ENCODE results near the gene FMO5.
A peak's percentile ranks its signal among the peaks of the same experiment; 100 is the strongest.

FMO5 gene

DNA sequence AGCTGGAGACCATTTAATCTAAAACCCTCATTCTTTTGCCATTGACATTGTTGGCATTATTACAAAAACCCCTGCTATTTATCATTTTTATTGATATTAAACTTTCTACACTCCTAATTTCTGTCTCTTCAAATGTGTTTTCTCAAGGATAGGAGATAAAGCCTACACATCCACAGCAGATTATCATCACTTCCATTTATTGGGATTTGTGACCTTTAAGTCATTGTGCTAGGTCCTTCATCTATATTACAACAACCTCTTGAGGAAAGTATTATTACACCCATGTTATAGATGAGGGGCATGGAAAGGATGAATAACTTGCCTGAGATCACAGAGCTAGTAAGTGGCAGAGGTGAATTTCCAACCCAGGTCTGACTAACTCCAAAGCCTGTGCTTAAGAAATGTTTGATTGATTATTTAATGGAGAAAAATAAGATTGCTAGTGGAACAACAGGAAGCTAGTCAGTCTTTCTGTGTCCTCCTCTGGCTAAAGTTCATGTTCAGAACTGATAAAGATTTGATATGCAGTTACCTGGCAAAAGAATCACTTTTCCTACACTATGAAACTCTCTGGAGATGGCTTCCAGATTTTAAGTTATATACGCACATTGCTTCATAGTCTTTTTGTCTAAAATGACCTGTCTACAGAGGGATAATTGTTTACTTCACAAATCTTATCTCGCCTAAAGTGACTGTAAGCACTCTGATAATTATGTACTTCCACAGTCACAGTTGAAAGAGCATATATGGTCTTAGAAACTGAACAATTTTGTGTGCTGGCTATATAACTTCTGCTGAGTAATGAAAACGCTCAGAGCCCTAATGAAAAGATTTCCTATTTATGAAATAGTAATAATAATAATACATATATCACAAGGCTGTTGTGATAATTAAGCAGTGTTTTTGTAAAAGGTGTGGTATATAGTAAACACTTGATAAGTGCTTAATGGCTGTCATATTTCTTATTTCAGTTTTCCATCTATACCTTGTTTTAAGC is 15.0 kb downstream of the FMO5 start:
- Histone ChIP-seq H3K9me3 (no peaks in the 10 kb centered on the region), H3K4me1 (ENCODE audit: control insufficient read depth in 1 of 2, insufficient read depth in 1 of 2, low read depth in 1 of 2, low read length in 1 of 2) (no peaks in the 10 kb centered on the region), H3K4me3 (ENCODE audit: low read depth in 1 of 2, low read length in 1 of 2) (no peak overlapping the region), H3K27ac (no peak overlapping the region), H3K27me3 (no peaks in the 10 kb centered on the region), H3K36me3 (no peaks in the 10 kb centered on the region)
- TF ChIP-seq, protein P1, sequence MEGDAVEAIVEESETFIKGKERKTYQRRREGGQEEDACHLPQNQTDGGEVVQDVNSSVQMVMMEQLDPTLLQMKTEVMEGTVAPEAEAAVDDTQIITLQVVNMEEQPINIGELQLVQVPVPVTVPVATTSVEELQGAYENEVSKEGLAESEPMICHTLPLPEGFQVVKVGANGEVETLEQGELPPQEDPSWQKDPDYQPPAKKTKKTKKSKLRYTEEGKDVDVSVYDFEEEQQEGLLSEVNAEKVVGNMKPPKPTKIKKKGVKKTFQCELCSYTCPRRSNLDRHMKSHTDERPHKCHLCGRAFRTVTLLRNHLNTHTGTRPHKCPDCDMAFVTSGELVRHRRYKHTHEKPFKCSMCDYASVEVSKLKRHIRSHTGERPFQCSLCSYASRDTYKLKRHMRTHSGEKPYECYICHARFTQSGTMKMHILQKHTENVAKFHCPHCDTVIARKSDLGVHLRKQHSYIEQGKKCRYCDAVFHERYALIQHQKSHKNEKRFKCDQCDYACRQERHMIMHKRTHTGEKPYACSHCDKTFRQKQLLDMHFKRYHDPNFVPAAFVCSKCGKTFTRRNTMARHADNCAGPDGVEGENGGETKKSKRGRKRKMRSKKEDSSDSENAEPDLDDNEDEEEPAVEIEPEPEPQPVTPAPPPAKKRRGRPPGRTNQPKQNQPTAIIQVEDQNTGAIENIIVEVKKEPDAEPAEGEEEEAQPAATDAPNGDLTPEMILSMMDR (IDR thresholded peaks at IDR 0.05), result no peak

DNA sequence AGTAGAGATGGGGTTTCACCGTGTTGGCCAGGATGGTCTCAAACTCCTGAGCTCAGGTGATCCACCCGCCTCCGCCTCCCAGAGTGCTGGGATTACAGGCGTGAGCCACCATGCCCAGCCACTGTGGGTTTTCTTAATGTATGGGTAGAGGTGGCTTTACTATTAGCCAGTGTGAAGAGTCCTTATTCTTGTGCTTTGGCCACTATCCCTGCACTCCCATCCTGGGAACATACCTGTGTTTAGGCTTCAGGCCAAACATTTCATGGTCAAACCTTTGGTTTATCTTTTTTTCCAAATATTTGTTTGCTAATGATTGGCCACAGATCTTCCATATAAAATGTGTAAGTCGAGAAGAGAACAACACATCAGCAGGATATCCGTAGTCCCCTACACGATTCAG is 16.5 kb downstream of the FMO5 start:
- H3K27me3 ChIP-seq, result no peaks in the 10 kb centered on the region
- H3K36me3 ChIP-seq, result no peaks in the 10 kb centered on the region
- TF ChIP-seq, protein P1 (IDR thresholded peaks at IDR 0.05), result no peak

DNA sequence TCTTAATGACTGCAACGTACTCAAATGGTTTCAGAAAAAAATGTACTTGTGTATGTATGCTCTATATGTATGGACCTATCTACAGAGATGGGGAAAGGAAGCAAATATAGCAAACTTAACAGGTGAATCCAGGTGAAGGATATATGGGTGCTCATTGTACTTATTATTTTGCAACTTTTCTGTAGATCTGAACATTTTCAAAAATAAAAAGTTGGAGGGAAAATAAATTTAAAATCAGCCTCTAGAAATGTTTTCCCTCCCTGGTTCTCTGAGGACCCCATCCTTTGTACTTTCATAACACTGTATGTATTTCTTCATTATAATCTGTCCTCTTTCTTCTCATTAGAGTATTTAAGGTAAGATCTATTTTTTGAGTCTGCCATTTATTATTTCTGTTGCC is 17.9 kb downstream of the FMO5 start:
- Histone ChIP-seq H3K36me3 (no peaks in the 10 kb centered on the region), H3K4me3 (ENCODE audit: low read depth in 1 of 2, low read length in 1 of 2) (no peak overlapping the region), H3K9me3 (no peaks in the 10 kb centered on the region), H3K27ac (no peak overlapping the region), H3K4me1 (ENCODE audit: control insufficient read depth in 1 of 2, insufficient read depth in 1 of 2, low read depth in 1 of 2, low read length in 1 of 2) (peaks cover 0 to 11% of the 10 kb centered on the region in 2 experiments), H3K27me3 (no peaks in the 10 kb centered on the region)
- TF ChIP-seq, protein P1 (IDR thresholded peaks at IDR 0.05), result no peak

More for the DNA sequence above, 16.5 kb downstream of the FMO5 start:
- H3K4me3 ChIP-seq (ENCODE audit: low read depth in 1 of 2, low read length in 1 of 2), result no peak overlapping the region
- H3K27ac ChIP-seq, result no peak overlapping the region
- H3K4me1 ChIP-seq (ENCODE audit: control insufficient read depth in 1 of 2, insufficient read depth in 1 of 2, low read depth in 1 of 2, low read length in 1 of 2), result peaks cover 0 to 11% of the 10 kb centered on the region in 2 experiments
- H3K9me3 ChIP-seq, result no peaks in the 10 kb centered on the region

DNA sequence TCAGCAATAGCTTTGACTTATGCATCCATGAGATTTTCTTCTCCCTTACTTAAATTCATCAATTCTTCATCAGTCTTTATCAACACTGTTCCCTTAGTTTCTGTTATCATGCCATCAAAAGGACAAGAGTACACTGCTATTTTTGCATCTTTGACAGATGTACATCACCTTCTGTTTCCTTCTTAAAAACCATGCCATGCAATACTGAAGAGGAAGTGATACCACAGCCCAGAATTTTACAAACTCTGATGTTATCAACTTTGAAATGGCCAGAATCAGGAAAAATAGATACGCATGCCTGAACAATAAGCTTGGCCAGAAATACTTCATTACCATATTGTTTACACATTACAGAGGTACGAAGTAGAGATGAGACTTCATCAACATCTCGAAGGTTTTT is 21.1 kb downstream of the FMO5 start:
- H3K4me1 ChIP-seq (ENCODE audit: control insufficient read depth in 1 of 2, insufficient read depth in 1 of 2, low read depth in 1 of 2, low read length in 1 of 2), result peaks cover 0 to 11% of the 10 kb centered on the region in 2 experiments

DNA sequence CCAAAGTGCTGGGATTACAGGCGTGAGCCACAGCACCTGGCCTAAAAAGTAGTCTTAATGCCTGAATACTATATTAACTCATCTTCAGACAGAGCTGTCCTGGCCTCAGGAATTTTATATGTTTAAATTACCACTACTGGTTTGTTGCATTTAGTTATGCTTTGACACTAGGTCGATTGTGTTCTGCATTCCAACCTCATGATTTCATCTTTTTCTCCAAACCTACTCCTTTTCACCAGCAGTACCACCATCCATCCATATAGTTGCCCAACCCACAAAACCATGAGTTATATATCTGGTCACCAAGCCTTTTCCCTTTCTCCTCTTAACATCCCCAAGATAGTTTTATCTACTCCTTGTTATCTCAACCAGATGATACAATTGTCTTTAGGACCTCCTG is 22.6 kb downstream of the FMO5 start:
- TF ChIP-seq, protein P1 (IDR thresholded peaks at IDR 0.05), result no peak
- no peak overlapping the region for H3K27ac ChIP-seq
- H3K27me3 ChIP-seq, result no peaks in the 10 kb centered on the region
- H3K9me3 ChIP-seq, result no peaks in the 10 kb centered on the region
- no peaks in the 10 kb centered on the region for H3K36me3 ChIP-seq
- H3K4me1 ChIP-seq (ENCODE audit: control insufficient read depth in 1 of 2, insufficient read depth in 1 of 2, low read depth in 1 of 2, low read length in 1 of 2), result peaks cover 0 to 11% of the 10 kb centered on the region in 2 experiments
- no peak overlapping the region for H3K4me3 ChIP-seq (ENCODE audit: low read depth in 1 of 2, low read length in 1 of 2)

More for the DNA sequence above, 21.1 kb downstream of the FMO5 start:
- H3K27me3 ChIP-seq, result no peaks in the 10 kb centered on the region
- TF ChIP-seq, protein P1 (IDR thresholded peaks at IDR 0.05), result no peak
- no peaks in the 10 kb centered on the region for H3K9me3 ChIP-seq
- H3K36me3 ChIP-seq, result no peaks in the 10 kb centered on the region
- no peak overlapping the region for H3K4me3 ChIP-seq (ENCODE audit: low read depth in 1 of 2, low read length in 1 of 2)
- peak overlapping the region; percentile 23 for H3K27ac ChIP-seq

Measured in neutrophil (primary cell).